ENCODE measurements around the gene FRZB. TPM values are rescaled to one million over a fixed set of nuclear protein-coding genes. Genes with fewer than 3 reads are reported as not detected.

Gene FRZB
- total RNA-seq, 1 donor from 2014 or later, result 0.17 TPM

DNA sequence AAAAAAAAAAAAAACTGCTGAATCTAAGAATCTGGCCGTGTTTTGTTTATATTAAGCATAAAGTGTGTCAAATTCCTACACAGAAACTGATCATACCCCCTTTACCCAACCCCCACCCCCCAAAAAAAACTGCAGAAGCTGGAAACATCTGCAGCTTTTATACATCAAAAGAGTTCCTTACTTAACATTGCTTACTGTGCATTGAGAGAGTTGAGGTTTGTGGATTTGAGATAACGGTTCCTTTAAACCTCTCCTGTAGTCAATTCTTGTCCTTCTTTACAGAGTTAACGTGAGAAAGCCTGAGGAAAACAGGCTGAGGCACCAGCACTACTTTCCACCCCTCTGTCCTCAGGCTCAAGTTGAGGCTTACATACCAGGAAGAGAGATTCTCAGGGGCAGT is 34.5 kb downstream of the FRZB start:
- TF ChIP-seq, protein P1, sequence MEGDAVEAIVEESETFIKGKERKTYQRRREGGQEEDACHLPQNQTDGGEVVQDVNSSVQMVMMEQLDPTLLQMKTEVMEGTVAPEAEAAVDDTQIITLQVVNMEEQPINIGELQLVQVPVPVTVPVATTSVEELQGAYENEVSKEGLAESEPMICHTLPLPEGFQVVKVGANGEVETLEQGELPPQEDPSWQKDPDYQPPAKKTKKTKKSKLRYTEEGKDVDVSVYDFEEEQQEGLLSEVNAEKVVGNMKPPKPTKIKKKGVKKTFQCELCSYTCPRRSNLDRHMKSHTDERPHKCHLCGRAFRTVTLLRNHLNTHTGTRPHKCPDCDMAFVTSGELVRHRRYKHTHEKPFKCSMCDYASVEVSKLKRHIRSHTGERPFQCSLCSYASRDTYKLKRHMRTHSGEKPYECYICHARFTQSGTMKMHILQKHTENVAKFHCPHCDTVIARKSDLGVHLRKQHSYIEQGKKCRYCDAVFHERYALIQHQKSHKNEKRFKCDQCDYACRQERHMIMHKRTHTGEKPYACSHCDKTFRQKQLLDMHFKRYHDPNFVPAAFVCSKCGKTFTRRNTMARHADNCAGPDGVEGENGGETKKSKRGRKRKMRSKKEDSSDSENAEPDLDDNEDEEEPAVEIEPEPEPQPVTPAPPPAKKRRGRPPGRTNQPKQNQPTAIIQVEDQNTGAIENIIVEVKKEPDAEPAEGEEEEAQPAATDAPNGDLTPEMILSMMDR (IDR thresholded peaks at IDR 0.05; ENCODE audit: insufficient read depth, low read length, poor library complexity, severe bottlenecking), result no peak
- DNase-seq (ENCODE audit: low read depth), result no peak
- Histone ChIP-seq H3K27me3 (ENCODE audit: control insufficient read depth, insufficient read depth, low read length) (no peaks in the 10 kb centered on the region), H3K4me3 (ENCODE audit: low read depth, low read length) (no peak overlapping the region), H3K36me3 (ENCODE audit: control insufficient read depth, insufficient read depth, low read length) (no peaks in the 10 kb centered on the region)

DNA sequence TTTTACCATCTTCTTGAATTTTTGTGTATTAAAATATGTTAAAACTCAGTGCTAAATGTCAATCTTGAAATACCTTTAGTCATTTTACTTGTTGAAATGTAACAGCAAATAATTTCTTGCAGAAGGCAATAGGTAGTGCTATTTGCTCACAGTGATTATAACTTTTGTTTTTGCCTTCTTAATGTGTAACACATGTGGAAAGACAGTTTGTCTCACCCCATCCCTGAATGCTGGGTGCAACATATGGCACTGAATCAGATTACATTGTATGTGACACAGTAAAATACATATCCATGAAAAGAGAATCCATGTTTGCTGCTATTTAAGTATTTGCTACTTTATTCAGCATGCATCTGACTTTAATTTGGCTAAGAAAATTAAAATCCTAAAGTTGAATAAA is 35.3 kb downstream of the FRZB start:
- Histone ChIP-seq H3K36me3 (ENCODE audit: control insufficient read depth, insufficient read depth, low read length) (no peaks in the 10 kb centered on the region), H3K4me3 (ENCODE audit: low read depth, low read length) (no peak overlapping the region), H3K27me3 (ENCODE audit: control insufficient read depth, insufficient read depth, low read length) (no peaks in the 10 kb centered on the region)
- TF ChIP-seq, protein P1 (IDR thresholded peaks at IDR 0.05; ENCODE audit: insufficient read depth, low read length, poor library complexity, severe bottlenecking), result no peak
- no peak for DNase-seq (ENCODE audit: low read depth)

- Histone ChIP-seq H3K27me3 (ENCODE audit: control insufficient read depth, insufficient read depth, low read length) (no peaks in the 10 kb centered on the region), H3K4me3 (ENCODE audit: low read depth, low read length) (no peak overlapping the region), H3K36me3 (ENCODE audit: control insufficient read depth, insufficient read depth, low read length) (no peaks in the 10 kb centered on the region)
- no peak for DNase-seq (ENCODE audit: low read depth)
- TF ChIP-seq, protein P1 (IDR thresholded peaks at IDR 0.05; ENCODE audit: insufficient read depth, low read length, poor library complexity, severe bottlenecking), result no peak
Measured at GRCh38 chr2:182827182-182827879, 39.1 kb downstream of the FRZB start.

GRCh38 chr2:182826496-182826895 is 39.9 kb downstream of the FRZB start:
- Histone ChIP-seq H3K4me3 (ENCODE audit: low read depth, low read length) (no peak overlapping the region), H3K36me3 (ENCODE audit: control insufficient read depth, insufficient read depth, low read length) (no peaks in the 10 kb centered on the region), H3K27me3 (ENCODE audit: control insufficient read depth, insufficient read depth, low read length) (no peaks in the 10 kb centered on the region)
- no peak for DNase-seq (ENCODE audit: low read depth)
- TF ChIP-seq, protein P1 (IDR thresholded peaks at IDR 0.05; ENCODE audit: insufficient read depth, low read length, poor library complexity, severe bottlenecking), result no peak

DNA sequence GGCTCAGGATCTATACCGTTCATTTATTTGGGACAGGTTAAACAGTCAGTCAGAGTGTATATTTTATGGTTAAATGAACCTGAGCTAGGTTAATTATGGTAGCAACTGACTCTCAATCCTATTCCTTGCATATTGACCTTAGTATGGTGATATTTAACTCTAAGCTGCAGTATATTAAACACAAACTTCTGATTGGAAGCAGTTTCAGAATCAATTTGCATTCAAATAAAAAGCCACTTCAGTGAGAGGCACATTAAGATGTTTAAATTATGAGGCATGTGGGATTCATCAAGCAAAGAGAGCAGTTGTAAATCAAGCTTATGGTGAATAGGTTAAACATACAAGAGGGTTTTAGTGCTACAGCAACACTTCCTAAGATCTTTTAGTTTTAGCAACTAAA is 40.4 kb downstream of the FRZB start:
- no peak for DNase-seq (ENCODE audit: low read depth)
- TF ChIP-seq, protein P1 (IDR thresholded peaks at IDR 0.05; ENCODE audit: insufficient read depth, low read length, poor library complexity, severe bottlenecking), result no peak
- Histone ChIP-seq H3K36me3 (ENCODE audit: control insufficient read depth, insufficient read depth, low read length) (no peaks in the 10 kb centered on the region), H3K27me3 (ENCODE audit: control insufficient read depth, insufficient read depth, low read length) (no peaks in the 10 kb centered on the region), H3K4me3 (ENCODE audit: low read depth, low read length) (no peak overlapping the region)

DNA sequence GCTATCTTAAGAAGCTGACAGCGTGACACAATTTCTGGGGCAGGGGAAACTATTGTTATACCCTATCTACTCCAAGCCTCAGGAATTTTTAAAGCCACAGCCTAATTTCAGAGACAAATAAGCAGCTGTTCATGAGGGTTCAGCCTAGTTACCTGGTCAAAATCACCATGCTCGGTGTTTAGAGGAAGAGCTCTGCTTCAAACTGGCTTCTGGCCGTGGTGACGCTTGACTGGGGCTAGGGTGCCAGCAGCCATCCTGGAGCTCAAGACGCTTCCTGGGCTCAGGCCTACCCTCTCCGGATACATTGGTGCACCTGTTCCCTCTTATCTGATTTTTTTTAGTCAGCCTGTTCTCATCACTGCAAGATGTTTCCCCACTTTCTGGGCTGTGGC is 41.7 kb downstream of the FRZB start:
- H3K27me3 ChIP-seq (ENCODE audit: control insufficient read depth, insufficient read depth, low read length), result no peaks in the 10 kb centered on the region
- no peak for DNase-seq (ENCODE audit: low read depth)
- TF ChIP-seq, protein P1 (IDR thresholded peaks at IDR 0.05; ENCODE audit: insufficient read depth, low read length, poor library complexity, severe bottlenecking), result no peak
- H3K36me3 ChIP-seq (ENCODE audit: control insufficient read depth, insufficient read depth, low read length), result no peaks in the 10 kb centered on the region
- no peak overlapping the region for H3K4me3 ChIP-seq (ENCODE audit: low read depth, low read length)
